Measurements from ENCODE around the gene GDF2. TPM values are rescaled to one million over a fixed set of nuclear protein-coding genes. Genes with fewer than 3 reads are reported as not detected.

The GDF2 gene
- total RNA-seq, 4 donors from 2014 or later = not detected

DNA sequence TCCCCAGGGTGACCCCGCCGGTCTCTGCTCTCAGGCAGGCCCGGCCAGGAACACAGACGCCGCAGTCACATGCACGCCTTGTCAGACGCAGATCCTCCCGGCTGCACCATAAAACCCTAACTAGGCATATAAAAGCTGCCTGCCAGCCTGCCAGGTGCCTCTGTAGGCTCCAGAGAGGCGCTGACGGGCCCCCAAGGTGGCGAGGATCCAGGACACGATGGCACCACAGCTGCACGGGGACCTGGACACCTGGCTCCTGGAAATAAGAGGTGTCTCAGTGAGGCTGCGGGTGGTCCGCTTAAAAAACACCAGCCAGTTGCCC lies 44.1 kb upstream of the GDF2 start:
- Histone ChIP-seq H3K27ac (no peak overlapping the region), H3K4me1 (no peaks in the 10 kb centered on the region), H3K27me3 (no peaks in the 10 kb centered on the region), H3K9me3 (no peaks in the 10 kb centered on the region), H3K36me3 (no peaks in the 10 kb centered on the region), H3K4me3 (no peak overlapping the region)
- in situ Hi-C loops (cut with MboI; ENCODE audit: low sequenced_read_pairs in 4 of 4) = no loop called here
- DNase-seq (no peak), ATAC-seq (no peak)
- intact Hi-C loops (cut with DNase I; ENCODE audit: low total_unique reads) = no loop called here
- no peak for TF ChIP-seq POLR2A (IDR thresholded peaks at IDR 0.05)
- TF ChIP-seq, protein P1, sequence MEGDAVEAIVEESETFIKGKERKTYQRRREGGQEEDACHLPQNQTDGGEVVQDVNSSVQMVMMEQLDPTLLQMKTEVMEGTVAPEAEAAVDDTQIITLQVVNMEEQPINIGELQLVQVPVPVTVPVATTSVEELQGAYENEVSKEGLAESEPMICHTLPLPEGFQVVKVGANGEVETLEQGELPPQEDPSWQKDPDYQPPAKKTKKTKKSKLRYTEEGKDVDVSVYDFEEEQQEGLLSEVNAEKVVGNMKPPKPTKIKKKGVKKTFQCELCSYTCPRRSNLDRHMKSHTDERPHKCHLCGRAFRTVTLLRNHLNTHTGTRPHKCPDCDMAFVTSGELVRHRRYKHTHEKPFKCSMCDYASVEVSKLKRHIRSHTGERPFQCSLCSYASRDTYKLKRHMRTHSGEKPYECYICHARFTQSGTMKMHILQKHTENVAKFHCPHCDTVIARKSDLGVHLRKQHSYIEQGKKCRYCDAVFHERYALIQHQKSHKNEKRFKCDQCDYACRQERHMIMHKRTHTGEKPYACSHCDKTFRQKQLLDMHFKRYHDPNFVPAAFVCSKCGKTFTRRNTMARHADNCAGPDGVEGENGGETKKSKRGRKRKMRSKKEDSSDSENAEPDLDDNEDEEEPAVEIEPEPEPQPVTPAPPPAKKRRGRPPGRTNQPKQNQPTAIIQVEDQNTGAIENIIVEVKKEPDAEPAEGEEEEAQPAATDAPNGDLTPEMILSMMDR (IDR thresholded peaks at IDR 0.05 in 4 of 5, conservative IDR thresholded peaks at IDR 0.05 in 1 of 5) = no peak

DNA sequence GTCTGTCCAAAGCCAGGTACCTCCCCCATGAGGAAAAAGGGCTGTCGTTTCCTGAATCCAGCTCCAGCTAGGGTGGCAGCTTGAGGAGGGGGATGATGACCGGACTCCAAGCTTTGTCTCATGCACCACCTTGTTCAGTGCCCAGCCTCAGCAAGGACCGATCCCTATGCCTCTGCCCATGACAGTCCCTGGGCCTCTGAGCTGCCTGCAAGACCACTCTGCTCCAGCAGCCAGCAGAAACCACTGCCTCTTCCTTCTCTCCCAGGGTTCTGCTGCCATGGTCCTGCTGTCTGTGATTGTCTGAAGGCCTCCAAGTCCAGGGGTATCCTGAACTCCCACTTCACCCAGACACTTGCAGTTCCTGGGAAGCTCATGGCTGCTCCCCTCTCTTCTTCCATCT lies 43.5 kb upstream of the GDF2 start:
- Histone ChIP-seq H3K36me3 (no peaks in the 10 kb centered on the region), H3K4me1 (no peaks in the 10 kb centered on the region), H3K4me3 (no peak overlapping the region), H3K27me3 (no peaks in the 10 kb centered on the region), H3K27ac (no peak overlapping the region), H3K9me3 (no peaks in the 10 kb centered on the region)
- ATAC-seq = no peak
- intact Hi-C loops (cut with DNase I; ENCODE audit: low total_unique reads) (no loop called here), in situ Hi-C loops (cut with MboI; ENCODE audit: low sequenced_read_pairs in 4 of 4) (no loop called here)
- no peak for DNase-seq
- TF ChIP-seq, protein P1 (IDR thresholded peaks at IDR 0.05 in 4 of 5, conservative IDR thresholded peaks at IDR 0.05 in 1 of 5) = no peak
- TF ChIP-seq POLR2A (IDR thresholded peaks at IDR 0.05) = no peak

DNA sequence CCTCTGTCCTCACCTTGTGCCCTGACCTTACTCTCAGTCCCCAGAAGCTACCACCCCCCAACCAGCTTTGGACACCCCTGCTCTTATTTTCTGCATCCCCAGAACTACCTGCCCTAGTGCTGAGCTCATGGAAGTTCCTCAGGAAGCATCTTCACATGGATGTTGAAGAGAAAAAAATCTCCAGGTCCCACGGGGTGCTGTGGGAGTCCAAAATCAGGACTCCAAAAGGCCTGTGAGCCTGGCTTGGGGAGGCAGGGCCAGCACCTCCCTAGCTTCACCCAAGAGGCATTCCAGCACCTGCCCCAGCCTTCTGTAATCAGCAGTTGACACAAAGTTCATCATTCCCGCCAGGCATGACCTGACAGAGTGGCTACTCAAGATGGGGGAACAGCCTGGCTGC lies 43.0 kb upstream of the GDF2 start:
- Histone ChIP-seq H3K27me3 (no peaks in the 10 kb centered on the region), H3K9me3 (no peaks in the 10 kb centered on the region), H3K4me3 (no peak overlapping the region), H3K27ac (no peak overlapping the region), H3K36me3 (no peaks in the 10 kb centered on the region), H3K4me1 (no peaks in the 10 kb centered on the region)
- TF ChIP-seq, protein P1 (IDR thresholded peaks at IDR 0.05 in 4 of 5, conservative IDR thresholded peaks at IDR 0.05 in 1 of 5) = no peak
- no peak for TF ChIP-seq POLR2A (IDR thresholded peaks at IDR 0.05)
- in situ Hi-C loops (cut with MboI; ENCODE audit: low sequenced_read_pairs in 4 of 4) = no loop called here
- no peak for DNase-seq
- no peak for ATAC-seq
- intact Hi-C loops (cut with DNase I; ENCODE audit: low total_unique reads) = no loop called here

DNA sequence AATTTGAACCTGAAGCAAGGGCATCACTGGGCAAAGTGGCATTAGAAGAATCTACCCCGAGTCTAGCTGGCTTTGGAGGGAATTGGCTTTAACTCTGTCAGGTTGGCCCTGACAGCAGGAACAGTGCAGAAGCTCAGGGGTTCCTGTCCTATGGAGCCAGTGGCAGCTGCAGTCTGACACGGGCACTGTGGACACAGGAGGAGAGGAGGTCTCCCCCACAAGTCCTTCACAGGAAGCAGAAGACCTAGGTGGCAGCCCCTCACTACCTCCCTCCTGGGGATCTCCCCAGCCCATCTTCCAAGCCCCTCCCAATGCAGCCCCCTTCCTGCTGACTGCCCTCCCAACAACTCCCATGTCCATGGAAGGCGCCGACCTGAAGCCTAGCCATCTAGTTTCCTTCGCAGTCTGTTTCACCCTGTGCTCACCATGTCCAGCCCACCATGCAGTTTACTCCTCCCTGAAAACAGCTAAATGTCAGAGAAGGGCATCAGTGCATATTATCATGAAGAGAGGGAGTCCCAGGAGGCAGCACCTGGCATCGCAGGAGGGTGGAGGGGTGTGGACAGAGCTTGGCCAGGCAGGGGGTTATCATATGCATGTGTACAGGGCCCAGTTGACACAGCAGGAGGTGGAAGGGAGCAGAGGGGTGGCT lies 40.1 kb upstream of the GDF2 start:
- Histone ChIP-seq H3K36me3 (no peaks in the 10 kb centered on the region), H3K4me1 (no peaks in the 10 kb centered on the region), H3K27me3 (no peaks in the 10 kb centered on the region), H3K27ac (no peak overlapping the region), H3K9me3 (no peaks in the 10 kb centered on the region), H3K4me3 (no peak overlapping the region)
- TF ChIP-seq, protein P1 (IDR thresholded peaks at IDR 0.05 in 4 of 5, conservative IDR thresholded peaks at IDR 0.05 in 1 of 5) = no peak
- no peak for TF ChIP-seq POLR2A (IDR thresholded peaks at IDR 0.05)
- DNase-seq (no peak), ATAC-seq (no peak)
- in situ Hi-C loops (cut with MboI; ENCODE audit: low sequenced_read_pairs in 4 of 4) (no loop called here), intact Hi-C loops (cut with DNase I; ENCODE audit: low total_unique reads) (no loop called here)

DNA sequence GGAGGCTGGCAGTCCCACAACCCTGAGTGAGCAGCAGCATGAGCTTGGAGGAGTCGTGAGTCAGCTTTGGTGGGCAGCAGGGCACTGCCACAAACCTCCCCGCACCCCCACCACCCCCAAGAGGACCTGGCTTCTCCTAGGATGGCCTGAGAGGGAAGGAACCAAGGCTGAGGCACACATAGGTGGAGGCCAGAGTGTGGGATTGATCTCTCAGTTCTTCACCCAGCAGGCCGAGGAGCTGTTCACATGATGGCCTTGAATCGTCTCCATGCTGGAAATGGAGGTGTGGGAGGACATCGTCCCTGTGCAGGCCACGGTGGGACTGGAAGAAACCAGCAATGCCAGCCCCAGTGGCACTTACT lies 39.6 kb upstream of the GDF2 start:
- DNase-seq = no peak
- intact Hi-C loops (cut with DNase I; ENCODE audit: low total_unique reads) (no loop called here), in situ Hi-C loops (cut with MboI; ENCODE audit: low sequenced_read_pairs in 4 of 4) (no loop called here)
- no peak overlapping the region for H3K27ac ChIP-seq
- TF ChIP-seq, protein P1 (IDR thresholded peaks at IDR 0.05 in 4 of 5, conservative IDR thresholded peaks at IDR 0.05 in 1 of 5) = no peak
- no peak for TF ChIP-seq POLR2A (IDR thresholded peaks at IDR 0.05)
- no peaks in the 10 kb centered on the region for H3K27me3 ChIP-seq
- no peaks in the 10 kb centered on the region for H3K36me3 ChIP-seq
- no peaks in the 10 kb centered on the region for H3K4me1 ChIP-seq
- H3K9me3 ChIP-seq = no peaks in the 10 kb centered on the region
- ATAC-seq = no peak
- H3K4me3 ChIP-seq = no peak overlapping the region
